H9 (cell line): ENCODE results near the gene HS3ST3B1. TPM values are rescaled to one million over a fixed set of nuclear protein-coding genes. Genes with fewer than 3 reads are reported as not detected.

Source experiments
- DNase-seq: peaks from one replicate; pipeline ENCODE4 v3.0.0-alpha.2; 2017
- H2AFZ ChIP-seq: one replicate; pipeline ENCODE4 v1.6.1; 2013; ENCODE audit warnings: mild to moderate bottlenecking, low read length, control low read depth, moderate library complexity
- H2AK5ac ChIP-seq: 2 replicates; pipeline ENCODE4 v1.6.1; 2013; ENCODE audit warnings: low read length, control low read depth, mixed read lengths; ENCODE audit not compliant: insufficient read length
- H2BK120ac ChIP-seq: one replicate; pipeline ENCODE4 v1.6.1; 2013; ENCODE audit warnings: low read depth, mild to moderate bottlenecking, low read length, control low read depth, inconsistent platforms; ENCODE audit not compliant: poor library complexity, severe bottlenecking
- H2BK12ac ChIP-seq: 2 replicates; pipeline ENCODE4 v1.6.1; 2013; ENCODE audit warnings: low read length, control low read depth, mixed read lengths, low read depth; ENCODE audit not compliant: insufficient read length
- H2BK15ac ChIP-seq: 2 replicates; pipeline ENCODE4 v1.6.1; 2013; ENCODE audit warnings: low read depth, low read length, control low read depth
- H2BK20ac ChIP-seq: one replicate; pipeline ENCODE4 v1.6.1; 2013; ENCODE audit warnings: low read depth, mild to moderate bottlenecking, low read length, control low read depth, inconsistent platforms; ENCODE audit not compliant: poor library complexity, severe bottlenecking
- H2BK5ac ChIP-seq: 2 replicates; pipeline ENCODE4 v1.6.1; 2013; ENCODE audit warnings: low read length, control low read depth, mixed read lengths; ENCODE audit not compliant: insufficient read length
- H3K14ac ChIP-seq: 2 replicates; pipeline ENCODE4 v1.6.1; 2013; ENCODE audit warnings: low read length, control low read depth; ENCODE audit not compliant: insufficient read depth
- H3K18ac ChIP-seq: 2 replicates; pipeline ENCODE4 v1.6.1; 2013; ENCODE audit warnings: low read depth, mild to moderate bottlenecking, mixed read lengths, low read length, control low read depth; ENCODE audit not compliant: insufficient read length
- H3K23ac ChIP-seq: 2 replicates; pipeline ENCODE4 v1.6.1; 2013; ENCODE audit warnings: low read length, control low read depth, mixed read lengths, low read depth; ENCODE audit not compliant: insufficient read length
- H3K23me2 ChIP-seq: 2 replicates; pipeline ENCODE4 v1.6.1; 2013; ENCODE audit warnings: low read depth, mild to moderate bottlenecking, mixed read lengths, low read length, control low read depth; ENCODE audit not compliant: insufficient read length, poor library complexity, severe bottlenecking
- H3K27ac ChIP-seq: 2 replicates; pipeline ENCODE4 v1.5.1; 2013; ENCODE audit warnings: low read length, control low read depth, mixed read lengths, low read depth; ENCODE audit not compliant: insufficient read length
- H3K27me3 ChIP-seq: 2 replicates; pipeline ENCODE4 v1.6.1; 2013; ENCODE audit warnings: low read length, control low read depth, inconsistent platforms; ENCODE audit not compliant: insufficient read depth
- H3K4ac ChIP-seq: 2 replicates; pipeline ENCODE4 v1.6.1; 2013; ENCODE audit warnings: low read depth, mild to moderate bottlenecking, control low read depth, inconsistent platforms, low read length, moderate library complexity
- H3K4me1 ChIP-seq: 2 replicates; pipeline ENCODE4 v1.6.1; 2013; ENCODE audit warnings: low read length, control low read depth, inconsistent platforms; ENCODE audit not compliant: insufficient read depth
- H3K4me2 ChIP-seq: 2 replicates; pipeline ENCODE4 v1.6.1; 2013; ENCODE audit warnings: low read length, control low read depth, mixed read lengths; ENCODE audit not compliant: insufficient read length, insufficient read depth
- H3K56ac ChIP-seq: 2 replicates; pipeline ENCODE4 v1.6.1; 2013; ENCODE audit warnings: low read depth, mild to moderate bottlenecking, mixed read lengths, low read length, control low read depth; ENCODE audit not compliant: insufficient read length
- H3K79me1 ChIP-seq: 2 replicates; pipeline ENCODE4 v1.6.1; 2013; ENCODE audit warnings: low read depth, mild to moderate bottlenecking, moderate library complexity, low read length, control low read depth, inconsistent platforms; ENCODE audit not compliant: insufficient read depth, poor library complexity, severe bottlenecking
- H3K79me2 ChIP-seq: 2 replicates; pipeline ENCODE4 v1.6.1; 2013; ENCODE audit warnings: low read length, control low read depth, inconsistent platforms; ENCODE audit not compliant: insufficient read depth
- H3K9ac ChIP-seq: 2 replicates; pipeline ENCODE4 v1.6.1; 2013; ENCODE audit warnings: low read length, control low read depth, mixed read lengths; ENCODE audit not compliant: insufficient read length; ENCODE audit errors: extremely low read depth
- H3K9me3 ChIP-seq: one replicate; pipeline ENCODE4 v1.6.1; 2013; ENCODE audit warnings: low read depth, low read length, inconsistent platforms; ENCODE audit not compliant: control insufficient read depth
- H3T11ph ChIP-seq: one replicate; pipeline ENCODE4 v1.6.1; 2013; ENCODE audit warnings: mild to moderate bottlenecking, low read length, control low read depth, inconsistent platforms
- H4K20me1 ChIP-seq: one replicate; pipeline ENCODE4 v1.6.1; 2013; ENCODE audit not compliant: control insufficient read depth, insufficient read length, insufficient read depth
- H4K5ac ChIP-seq: 2 replicates; pipeline ENCODE4 v1.6.1; 2013; ENCODE audit warnings: low read depth, mild to moderate bottlenecking, mixed read lengths, low read length, control low read depth; ENCODE audit not compliant: insufficient read length
- H4K8ac ChIP-seq: replicated peaks from 2 replicates; pipeline ENCODE4 v1.6.1; 2013; ENCODE audit warnings: low read length, control low read depth, mixed read lengths, low read depth; ENCODE audit not compliant: insufficient read length
- H4K91ac ChIP-seq: 2 replicates; pipeline ENCODE4 v1.6.1; 2013; ENCODE audit warnings: low read depth, mild to moderate bottlenecking, moderate library complexity, mixed read lengths, low read length, control low read depth; ENCODE audit not compliant: insufficient read length
- H3K27ac Mint-ChIP-seq, 3 experiments: 2 replicates in 2 of 3; 3 replicates in 1 of 3; pipeline ENCODE4 v1.8.0; 2020 to 2021; ENCODE audit warnings: mixed read lengths in 3 of 3, mild to moderate bottlenecking in 1 of 3, moderate library complexity in 1 of 3
- H3K27me3 Mint-ChIP-seq: 2 replicates; pipeline ENCODE4 v1.8.0; 2021; ENCODE audit warnings: low read depth, mild to moderate bottlenecking, moderate library complexity, mixed read lengths
- H3K36me3 Mint-ChIP-seq, 3 experiments: 2 replicates in 2 of 3; 3 replicates in 1 of 3; pipeline ENCODE4 v1.8.0; 2020 to 2021; ENCODE audit warnings: low read depth in 3 of 3, mixed read lengths in 3 of 3; ENCODE audit not compliant: insufficient read depth in 1 of 3
- H3K4me1 Mint-ChIP-seq, 2 experiments: 2 replicates each; pipeline ENCODE4 v1.8.0; 2020; ENCODE audit warnings: mixed read lengths in 2 of 2
- H3K4me3 Mint-ChIP-seq, 2 experiments: 2 replicates in 1 of 2; 3 replicates in 1 of 2; pipeline ENCODE4 v1.8.0; 2020 to 2021; ENCODE audit warnings: mild to moderate bottlenecking in 2 of 2, mixed read lengths in 2 of 2, moderate library complexity in 1 of 2
- H3K9me3 Mint-ChIP-seq, 2 experiments: 2 replicates in 1 of 2; 3 replicates in 1 of 2; pipeline ENCODE4 v1.8.0; 2020; ENCODE audit warnings: mild to moderate bottlenecking in 2 of 2, mixed read lengths in 2 of 2, moderate library complexity in 1 of 2
- WGBS: extraction: QIAGEN DNeasy Blood & Tissue Kit; methylation state at CpG from one replicate; pipeline ENCODE4 v1.1.7; 2013; ENCODE audit warnings: missing lambda C conversion rate, low lambda C conversion rate, mixed read lengths; ENCODE audit not compliant: insufficient read length; ENCODE audit errors: extremely low coverage; 5-methylcytosine and 5-hydroxymethylcytosine counted together
- total RNA-seq: library from RNA; stranded (reverse); gene quantifications from 2 replicates; pipeline ENCODE4 v1.2.1, GENCODE V29; 2021
- TF ChIP-seq, protein P1 (sequence below): fragments of 200-600 bp; sonication (generic); conservative IDR thresholded peaks from 3 replicates; pipeline ENCODE4 v1.8.0; 2021; ENCODE audit warnings: antibody characterized with exemption, mild to moderate bottlenecking

Gene HS3ST3B1
- total RNA-seq, 1 experiment from 2014 or later: 2.8 TPM

DNA sequence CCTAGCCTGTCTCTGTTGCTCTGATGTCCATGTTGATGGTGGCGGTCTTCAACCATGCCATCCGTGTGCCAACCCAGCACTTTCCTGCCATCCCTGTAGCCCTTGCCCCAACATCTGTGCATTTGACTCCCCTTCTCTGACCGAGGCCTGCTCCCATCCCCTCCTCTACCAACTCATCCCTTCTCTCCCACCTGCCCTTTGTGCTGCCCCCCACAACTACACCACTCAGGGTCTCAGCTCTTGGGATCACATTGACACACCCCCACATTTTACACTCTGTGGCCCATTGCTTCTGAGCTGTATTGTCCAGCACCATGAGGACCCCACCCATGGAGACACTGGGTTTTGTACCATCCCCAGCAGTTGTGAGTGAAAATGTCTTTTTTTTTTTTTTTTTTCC lies 11.6 kb downstream of the HS3ST3B1 start:
- Histone ChIP-seq H3K79me1 (no peaks in the 10 kb centered on the region), H3K9ac (no peak overlapping the region), H3K56ac (no peak overlapping the region), H2AK5ac (no peak overlapping the region), H3K27ac (no peak overlapping the region), H3K4me1 (peaks cover 30% of the 10 kb centered on the region; the same call in 1 of the 2 replicates), H3K23ac (no peak overlapping the region), H3K14ac (no peak overlapping the region), H3K4ac (no peak overlapping the region), H3K9me3 (no peaks in the 10 kb centered on the region), H4K5ac (no peak overlapping the region), H4K8ac (no peak overlapping the region), H2BK15ac (no peak overlapping the region), H3K4me2 (no peak overlapping the region), H3K79me2 (no peaks in the 10 kb centered on the region; the same call in 1 of the 2 replicates), H2BK12ac (no peak overlapping the region), H4K20me1 (no peaks in the 10 kb centered on the region), H2AFZ (no peak overlapping the region), H3K27me3 (no peaks in the 10 kb centered on the region), H3T11ph (no peak overlapping the region), H3K18ac (peak overlapping the region; percentile 11), H4K91ac (no peak overlapping the region), H3K23me2 (peaks cover 13% of the 10 kb centered on the region), H2BK120ac (no peak overlapping the region), H2BK20ac (no peak overlapping the region), H2BK5ac (no peak overlapping the region)
- H3K4me3 Mint-ChIP-seq: no peak overlapping the region
- H3K27me3 Mint-ChIP-seq: peaks cover 10% of the 10 kb centered on the region
- peak overlapping the region in 2 of 3 experiments; percentile 17 to 37; a peak in 1 of 7 replicates for H3K27ac Mint-ChIP-seq
- TF ChIP-seq, protein P1, sequence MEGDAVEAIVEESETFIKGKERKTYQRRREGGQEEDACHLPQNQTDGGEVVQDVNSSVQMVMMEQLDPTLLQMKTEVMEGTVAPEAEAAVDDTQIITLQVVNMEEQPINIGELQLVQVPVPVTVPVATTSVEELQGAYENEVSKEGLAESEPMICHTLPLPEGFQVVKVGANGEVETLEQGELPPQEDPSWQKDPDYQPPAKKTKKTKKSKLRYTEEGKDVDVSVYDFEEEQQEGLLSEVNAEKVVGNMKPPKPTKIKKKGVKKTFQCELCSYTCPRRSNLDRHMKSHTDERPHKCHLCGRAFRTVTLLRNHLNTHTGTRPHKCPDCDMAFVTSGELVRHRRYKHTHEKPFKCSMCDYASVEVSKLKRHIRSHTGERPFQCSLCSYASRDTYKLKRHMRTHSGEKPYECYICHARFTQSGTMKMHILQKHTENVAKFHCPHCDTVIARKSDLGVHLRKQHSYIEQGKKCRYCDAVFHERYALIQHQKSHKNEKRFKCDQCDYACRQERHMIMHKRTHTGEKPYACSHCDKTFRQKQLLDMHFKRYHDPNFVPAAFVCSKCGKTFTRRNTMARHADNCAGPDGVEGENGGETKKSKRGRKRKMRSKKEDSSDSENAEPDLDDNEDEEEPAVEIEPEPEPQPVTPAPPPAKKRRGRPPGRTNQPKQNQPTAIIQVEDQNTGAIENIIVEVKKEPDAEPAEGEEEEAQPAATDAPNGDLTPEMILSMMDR: no peak
- peak; percentile 19 for DNase-seq
- H3K4me1 Mint-ChIP-seq: peaks cover 57 to 58% of the 10 kb centered on the region in 2 experiments
- peaks cover 4 to 12% (median 10%) of the 10 kb centered on the region in 3 experiments; a peak in 5 of 7 replicates for H3K36me3 Mint-ChIP-seq
- WGBS: no CpG with 5 or more reads among the region's 3 CpGs
- peaks cover 3 to 5% of the 10 kb centered on the region in 2 experiments; a peak in 3 of 5 replicates for H3K9me3 Mint-ChIP-seq
